Heart left ventricle (tissue), 16 donors: Measurements from ENCODE around the gene RLF. TPM values are rescaled to one million over a fixed set of nuclear protein-coding genes. Genes with fewer than 3 reads are reported as not detected.

Experiments
- ATAC-seq, 4 donors: fragments of 200-7000 bp; cut with Tn5 transposase; one replicate each; pipeline ENCODE4 v1.9.1; 2020 to 2022; ENCODE audit warnings: moderate library complexity in 4 of 4, mild to moderate bottlenecking in 3 of 4, moderate number of reproducible peaks in 1 of 4
- DNase-seq, 5 donors: peaks; one replicate each; pipeline ENCODE4 v3.0.0-alpha.2; 2020
- H3K27ac ChIP-seq, 12 donors: fragments of 200-600 bp; sonication (generic) in 4 of 12; one replicate each; pipeline versions ENCODE4 v1.5.0 to v1.8.0; 2016 to 2022; ENCODE audit warnings: mild to moderate bottlenecking in 2 of 12
- H3K27me3 ChIP-seq, 9 donors: fragments of 200-600 bp; sonication (generic) in 2 of 9; one replicate each; pipeline versions ENCODE4 v1.5.1 to v1.8.0; 2016 to 2022; ENCODE audit warnings: mild to moderate bottlenecking in 3 of 9
- H3K36me3 ChIP-seq, 9 donors: fragments of 200-600 bp; sonication (generic) in 2 of 9; one replicate each; pipeline versions ENCODE4 v1.5.0 to v1.8.0; 2018 to 2022; ENCODE audit warnings: mild to moderate bottlenecking in 2 of 9
- H3K4me1 ChIP-seq, 12 donors: fragments of 200-600 bp; sonication (generic) in 4 of 12; one replicate each; pipeline versions ENCODE4 v1.5.0 to v1.8.0; 2016 to 2022; ENCODE audit warnings: mild to moderate bottlenecking in 3 of 12
- H3K4me3 ChIP-seq, 12 donors: fragments of 200-600 bp; sonication (generic) in 4 of 12; one replicate each; pipeline versions ENCODE4 v1.5.0 to v1.8.0; 2017 to 2022; ENCODE audit warnings: mild to moderate bottlenecking in 9 of 12, moderate library complexity in 4 of 12
- H3K9me3 ChIP-seq, 12 donors: fragments of 200-600 bp; sonication (generic) in 4 of 12; one replicate each; pipeline versions ENCODE4 v1.5.0 to v1.8.0; 2016 to 2022; ENCODE audit warnings: mild to moderate bottlenecking in 1 of 12
- POLR2A ChIP-seq, 2 donors: fragments of 450-650 bp; IDR thresholded peaks; one replicate each; pipeline ENCODE4 v1.6.1; 2017; ENCODE audit warnings: antibody characterized with exemption in 2 of 2, mild to moderate bottlenecking in 2 of 2, moderate library complexity in 2 of 2
- WGBS, 4 donors: extraction: QIAGEN DNeasy Blood & Tissue Kit in 2 of 4; methylation state at CpG; one replicate each; pipeline versions ENCODE4 v1.1.5 to v1.1.7; 2013 to 2018; 5-methylcytosine and 5-hydroxymethylcytosine counted together
- intact Hi-C, 10 donors: fragments of 100-400 bp; cut with DNase I; formaldehyde crosslinking; loops; one replicate each; pipeline versions ENCODE4 v1.11.1 to v1.14.2; 2022
- polyA plus RNA-seq, 2 donors: library from polyadenylated mRNA; stranded (reverse); fragments of 200-250 nt; gene quantifications; one replicate each; pipeline ENCODE4 v1.2.3, GENCODE V29; 2013
- total RNA-seq, 9 donors: library from RNA; depleted of rRNA in 2 of 9; stranded (reverse); fragments of >200 nt in 2 of 9; fragmentation: NEBNext Ultra II Directional in 3 of 9; extraction: Animal tissue kit (Norgen Biotek cat#: 25700) in 3 of 9; gene quantifications; one replicate each; pipeline versions ENCODE4 v1.1.0 to v1.2.4, GENCODE V29; 2016 to 2023
- TF ChIP-seq, protein P1 (sequence below), 12 donors: fragments of 200-600 bp; sonication (generic) in 4 of 12; IDR thresholded peaks; one replicate each; pipeline versions ENCODE4 v1.5.0 to v1.8.0; 2018 to 2022; ENCODE audit warnings: antibody characterized with exemption in 12 of 12, mild to moderate bottlenecking in 5 of 12
- donor health status: ischemic (EF 13 %, LVEDD 7.1; RV severe dilation, severe dysfunction).
- donor health status: healthy with polysubstance abuse.
- donor health status: DM: no; HTN: yes; CAD: no.
- donor health status: DM: no; HTN: no; CAD: no.
- donor health status: ischemic (EF 25% LVEDD 6.9; RV normal size, moderate dysfunction).
- donor health status: ischemic (EF 25% LVEDD 5.7; RV mildly dilated, moderate dysfunction).
- donor health status: healthy.
- donor health status: DM: yes; HTN: yes; CAD: no.
- donor health status: ischemic (EF 35%, LVEDD 5.7; RV mildly dilated, moderate dysfunction).
- donor health status: nonischemic (EF 11% LVEDD 7.7; RV severe dilation, severe dysfunction).
- donor health status: DM: yes; HTN: yes; CAD: no.
- donor health status: PGD.
- donor health status: ischemic (EF 29% LVEDD 5.4; RV normal size, mild dysfunction).
- donor health status: nonischemic (EF 23%, LVEDD 6.1; RV moderate dilation, normal function).

The RLF gene
- total and polyA plus RNA-seq, 11 donors, result 2.7 to 14.5 (median 11.2) TPM

- peaks cover 0 to 3% (median 0%) of the 10 kb centered on the region in 12 donors for H3K4me1 ChIP-seq
- intact Hi-C loops, result no loop called here
- H3K27ac ChIP-seq, result no peak overlapping the region
- H3K36me3 ChIP-seq, result peaks cover 0 to 97% (median 81%) of the 10 kb centered on the region in 9 donors
- H3K27me3 ChIP-seq, result no peaks in the 10 kb centered on the region
- WGBS, 4 donors, result 80 to 87% (median 84%) methylated on average over 3 of the region's 3 CpGs
- DNase-seq (no peak), ATAC-seq (no peak)
- no peak overlapping the region for H3K4me3 ChIP-seq
- no peaks in the 10 kb centered on the region for H3K9me3 ChIP-seq
- no peak for TF ChIP-seq POLR2A (IDR thresholded peaks at IDR 0.05)
- TF ChIP-seq, protein P1, sequence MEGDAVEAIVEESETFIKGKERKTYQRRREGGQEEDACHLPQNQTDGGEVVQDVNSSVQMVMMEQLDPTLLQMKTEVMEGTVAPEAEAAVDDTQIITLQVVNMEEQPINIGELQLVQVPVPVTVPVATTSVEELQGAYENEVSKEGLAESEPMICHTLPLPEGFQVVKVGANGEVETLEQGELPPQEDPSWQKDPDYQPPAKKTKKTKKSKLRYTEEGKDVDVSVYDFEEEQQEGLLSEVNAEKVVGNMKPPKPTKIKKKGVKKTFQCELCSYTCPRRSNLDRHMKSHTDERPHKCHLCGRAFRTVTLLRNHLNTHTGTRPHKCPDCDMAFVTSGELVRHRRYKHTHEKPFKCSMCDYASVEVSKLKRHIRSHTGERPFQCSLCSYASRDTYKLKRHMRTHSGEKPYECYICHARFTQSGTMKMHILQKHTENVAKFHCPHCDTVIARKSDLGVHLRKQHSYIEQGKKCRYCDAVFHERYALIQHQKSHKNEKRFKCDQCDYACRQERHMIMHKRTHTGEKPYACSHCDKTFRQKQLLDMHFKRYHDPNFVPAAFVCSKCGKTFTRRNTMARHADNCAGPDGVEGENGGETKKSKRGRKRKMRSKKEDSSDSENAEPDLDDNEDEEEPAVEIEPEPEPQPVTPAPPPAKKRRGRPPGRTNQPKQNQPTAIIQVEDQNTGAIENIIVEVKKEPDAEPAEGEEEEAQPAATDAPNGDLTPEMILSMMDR (IDR thresholded peaks at IDR 0.05), result no peak
Measured at GRCh38 chr1:40276122-40276521, 114.9 kb downstream of the RLF start.

GRCh38 chr1:40281853-40282252, 120.7 kb downstream of the RLF start:
- H3K27ac ChIP-seq, result peak overlapping the region in 1 of 12 donors; percentile 24
- no peaks in the 10 kb centered on the region for H3K9me3 ChIP-seq
- no peak overlapping the region for H3K4me3 ChIP-seq
- H3K4me1 ChIP-seq, result no peaks in the 10 kb centered on the region
- no peak for DNase-seq
- H3K36me3 ChIP-seq, result peaks cover 0 to 95% (median 87%) of the 10 kb centered on the region in 9 donors
- no peaks in the 10 kb centered on the region for H3K27me3 ChIP-seq
- intact Hi-C loops, result loop anchor here in 1 of 10 donors (10.0 kb wide), 1 partner anchor 47 kb away; no protein-coding TSS in a partner anchor
- ATAC-seq, result no peak
- no peak for TF ChIP-seq POLR2A (IDR thresholded peaks at IDR 0.05)
- TF ChIP-seq, protein P1 (IDR thresholded peaks at IDR 0.05), result no peak
- 69 to 90% (median 77%) methylated on average over 2 of the region's 2 CpGs for WGBS, 4 donors

Other genes with a start within 250 kb of the RLF start
- gene MFSD2A, start 206.2 kb upstream of the RLF start, total RNA-seq, result 1 to 10 TPM in 4 of 9 donors, under 1 TPM in 5; 0.23 to 4.2 (median 0.96) TPM
- gene MFSD2A, start 206.2 kb upstream of the RLF start, polyA plus RNA-seq, result 10 to 100 TPM in 1 of 2 donors, under 1 TPM in 1; 0.11 to 12.7 TPM
- 100 to 1,000 TPM in 3 of 9 donors, 10 to 100 TPM in 6; 52.1 to 249 (median 69.9) TPM for gene CAP1, start 120.7 kb upstream of the RLF start, total RNA-seq
- 100 to 1,000 TPM in 1 of 2 donors, 10 to 100 TPM in 1; 23.8 to 118 TPM for gene CAP1, start 120.7 kb upstream of the RLF start, polyA plus RNA-seq
- gene PPT1, start 64.1 kb upstream of the RLF start, total RNA-seq, result 100 to 1,000 TPM in 1 of 9 donors, 10 to 100 TPM in 8; 22.8 to 106 (median 38.6) TPM
- gene PPT1, start 64.1 kb upstream of the RLF start, polyA plus RNA-seq, result 10 to 100 TPM; 32.0 to 47.9 TPM
- not detected for gene TMCO2, start 86.5 kb downstream of the RLF start, total RNA-seq
- gene TMCO2, start 86.5 kb downstream of the RLF start, polyA plus RNA-seq, result not detected
- gene ZMPSTE24, start 96.8 kb downstream of the RLF start, total RNA-seq, result 10 to 100 TPM; 26.6 to 43.4 (median 31.7) TPM
- 10 to 100 TPM; 20.3 to 45.8 TPM for gene ZMPSTE24, start 96.8 kb downstream of the RLF start, polyA plus RNA-seq
- gene COL9A2, start 155.9 kb downstream of the RLF start, total RNA-seq, result 1 to 10 TPM in 1 of 9 donors, under 1 TPM in 7, not detected in 1; 0.14 to 1.4 (median 0.50) TPM
- gene COL9A2, start 155.9 kb downstream of the RLF start, polyA plus RNA-seq, result under 1 TPM; 0.26 to 0.91 TPM
- gene SMAP2, start 212.3 kb downstream of the RLF start, total RNA-seq, result 10 to 100 TPM in 8 of 9 donors, 1 to 10 TPM in 1; 9.9 to 44.4 (median 12.9) TPM
- 10 to 100 TPM in 1 of 2 donors, 1 to 10 TPM in 1; 8.9 to 24.5 TPM for gene SMAP2, start 212.3 kb downstream of the RLF start, polyA plus RNA-seq